HFFc6 (cell line): ENCODE measurements around the gene CMKLR1. TPM values are rescaled to one million over a fixed set of nuclear protein-coding genes. Genes with fewer than 3 reads are reported as not detected.

ENCODE experiments used
- DNase-seq: peaks from one replicate; pipeline ENCODE4 v3.0.0-alpha.2; 2018
- H3K27ac Mint-ChIP-seq: 2 replicates; pipeline ENCODE4 v1.8.0; 2020; ENCODE audit warnings: mild to moderate bottlenecking, mixed read lengths
- H3K27me3 Mint-ChIP-seq: 2 replicates; pipeline ENCODE4 v1.8.0; 2021; ENCODE audit warnings: mild to moderate bottlenecking, moderate library complexity, mixed read lengths; ENCODE audit not compliant: insufficient read depth
- H3K36me3 Mint-ChIP-seq: 2 replicates; pipeline ENCODE4 v1.8.0; 2021; ENCODE audit warnings: low read depth, mixed read lengths
- H3K4me1 Mint-ChIP-seq: 2 replicates; pipeline ENCODE4 v1.8.0; 2020; ENCODE audit warnings: low read depth, mixed read lengths
- H3K4me3 Mint-ChIP-seq: 2 replicates; pipeline ENCODE4 v1.8.0; 2020; ENCODE audit warnings: mild to moderate bottlenecking, moderate library complexity, mixed read lengths
- H3K9me3 Mint-ChIP-seq: 2 replicates; pipeline ENCODE4 v1.8.0; 2020; ENCODE audit warnings: mild to moderate bottlenecking, mixed read lengths
- total RNA-seq, 6 experiments: library from RNA; stranded (reverse); fragmentation: NEBNext Ultra II Directional; extraction: Animal tissue kit (Norgen Biotek cat#: 25700); gene quantifications; 2 replicates in 1 of 6; 3 replicates in 5 of 6; pipeline ENCODE4 v1.2.3, GENCODE V29; 2021
- TF ChIP-seq, protein P1 (sequence below): fragments of 200-600 bp; sonication (generic); IDR thresholded peaks from 2 replicates; pipeline ENCODE4 v1.5.0; 2021; ENCODE audit warnings: antibody characterized with exemption, mild to moderate bottlenecking

CMKLR1 gene
- total RNA-seq, 6 experiments from 2014 or later = not detected

DNA sequence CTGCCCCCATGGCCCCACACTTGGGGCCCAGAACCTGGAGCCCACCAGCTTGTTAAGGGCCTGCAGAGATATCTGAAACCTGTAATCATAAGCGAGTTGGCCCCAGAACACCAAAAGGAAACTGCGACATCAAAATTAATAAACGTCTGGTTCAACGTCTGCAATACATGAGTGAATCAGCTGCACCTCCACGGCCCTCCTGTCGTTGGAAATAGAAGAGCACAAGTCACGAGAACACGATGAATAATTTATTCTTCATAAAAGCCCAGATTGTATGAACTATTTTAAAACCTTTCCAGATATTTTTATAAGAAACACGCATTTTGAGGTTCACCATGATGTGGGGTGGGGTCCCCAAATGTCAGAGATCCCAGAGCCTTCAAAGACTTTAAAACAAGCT is 9.7 kb upstream of the CMKLR1 start:
- H3K4me3 Mint-ChIP-seq = no peak overlapping the region
- TF ChIP-seq, protein P1, sequence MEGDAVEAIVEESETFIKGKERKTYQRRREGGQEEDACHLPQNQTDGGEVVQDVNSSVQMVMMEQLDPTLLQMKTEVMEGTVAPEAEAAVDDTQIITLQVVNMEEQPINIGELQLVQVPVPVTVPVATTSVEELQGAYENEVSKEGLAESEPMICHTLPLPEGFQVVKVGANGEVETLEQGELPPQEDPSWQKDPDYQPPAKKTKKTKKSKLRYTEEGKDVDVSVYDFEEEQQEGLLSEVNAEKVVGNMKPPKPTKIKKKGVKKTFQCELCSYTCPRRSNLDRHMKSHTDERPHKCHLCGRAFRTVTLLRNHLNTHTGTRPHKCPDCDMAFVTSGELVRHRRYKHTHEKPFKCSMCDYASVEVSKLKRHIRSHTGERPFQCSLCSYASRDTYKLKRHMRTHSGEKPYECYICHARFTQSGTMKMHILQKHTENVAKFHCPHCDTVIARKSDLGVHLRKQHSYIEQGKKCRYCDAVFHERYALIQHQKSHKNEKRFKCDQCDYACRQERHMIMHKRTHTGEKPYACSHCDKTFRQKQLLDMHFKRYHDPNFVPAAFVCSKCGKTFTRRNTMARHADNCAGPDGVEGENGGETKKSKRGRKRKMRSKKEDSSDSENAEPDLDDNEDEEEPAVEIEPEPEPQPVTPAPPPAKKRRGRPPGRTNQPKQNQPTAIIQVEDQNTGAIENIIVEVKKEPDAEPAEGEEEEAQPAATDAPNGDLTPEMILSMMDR = no peak
- no peaks in the 10 kb centered on the region for H3K27me3 Mint-ChIP-seq
- H3K9me3 Mint-ChIP-seq = peaks cover 37% of the 10 kb centered on the region
- H3K27ac Mint-ChIP-seq = no peak overlapping the region
- no peak for DNase-seq
- H3K4me1 Mint-ChIP-seq = no peaks in the 10 kb centered on the region
- 0 out of 2 replicates have a peak, but pooled peaks cover 5% of the 10 kb centered on the region for H3K36me3 Mint-ChIP-seq

- Mint-ChIP-seq H3K27ac (no peak overlapping the region), H3K27me3 (no peaks in the 10 kb centered on the region), H3K36me3 (0 out of 2 replicates have a peak, but pooled peaks cover 5% of the 10 kb centered on the region), H3K4me3 (no peak overlapping the region), H3K4me1 (no peaks in the 10 kb centered on the region), H3K9me3 (peaks cover 28% of the 10 kb centered on the region)
- TF ChIP-seq, protein P1 = no peak
- no peak for DNase-seq
These were observed 7.9 kb upstream of the CMKLR1 start for GRCh38 chr12:108346727-108347710.

- no peak overlapping the region for H3K4me3 Mint-ChIP-seq
- TF ChIP-seq, protein P1 = no peak
- no peaks in the 10 kb centered on the region for H3K4me1 Mint-ChIP-seq
- H3K27me3 Mint-ChIP-seq = no peaks in the 10 kb centered on the region
- no peak overlapping the region for H3K27ac Mint-ChIP-seq
- H3K36me3 Mint-ChIP-seq = 0 out of 2 replicates have a peak, but pooled peaks cover 5% of the 10 kb centered on the region
- no peak for DNase-seq
- H3K9me3 Mint-ChIP-seq = peaks cover 26% of the 10 kb centered on the region
These were observed 6.9 kb upstream of the CMKLR1 start for GRCh38 chr12:108345716-108346633.

DNA sequence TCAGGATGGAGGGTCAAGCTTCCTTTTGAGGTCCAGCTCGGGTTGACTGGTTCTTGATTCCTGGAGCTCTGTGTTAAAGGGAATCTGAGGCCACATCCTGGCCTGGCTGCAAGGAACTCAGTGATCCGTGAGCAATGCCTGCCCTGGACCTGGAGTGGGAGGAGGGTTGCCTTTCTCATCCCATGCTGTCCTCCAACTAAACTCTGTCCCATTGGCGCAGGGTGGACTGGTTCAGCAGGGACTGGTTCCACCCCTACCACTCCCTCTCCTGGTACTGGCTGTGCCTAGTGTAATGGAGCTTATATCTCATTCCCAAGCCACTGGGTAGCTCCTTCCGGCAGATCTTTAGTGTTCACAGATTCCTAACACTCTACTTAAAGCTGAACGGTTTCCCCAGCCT is 3.9 kb upstream of the CMKLR1 start:
- TF ChIP-seq, protein P1 = no peak
- Mint-ChIP-seq H3K27ac (no peak overlapping the region), H3K27me3 (no peaks in the 10 kb centered on the region), H3K36me3 (0 out of 2 replicates have a peak, but pooled peaks cover 5% of the 10 kb centered on the region), H3K4me1 (no peaks in the 10 kb centered on the region), H3K4me3 (no peak overlapping the region), H3K9me3 (peaks cover 25% of the 10 kb centered on the region)
- no peak for DNase-seq
